ENCODE data around the gene PDRG1.

GRCh38 chr20:31923388-31924331 lies 28.2 kb downstream of the PDRG1 start:
- no peak for TF ChIP-seq ELF1 (IDR thresholded peaks at IDR 0.05)
- TF ChIP-seq CTCF (IDR thresholded peaks at IDR 0.05), result no peak
- TF ChIP-seq TCF12 (IDR thresholded peaks at IDR 0.05), result no peak
- no peak for TF ChIP-seq TAF1 (IDR thresholded peaks at IDR 0.05; ENCODE audit: borderline replicate concordance, low read depth, low read length)
- no peak for TF ChIP-seq SIN3A (IDR thresholded peaks at IDR 0.05; ENCODE audit: borderline replicate concordance, low read depth, low read length)
- TF ChIP-seq EZH2phosphoT487 (IDR thresholded peaks at IDR 0.05; ENCODE audit: borderline replicate concordance, low read depth), result no peak
- TF ChIP-seq MXI1 (IDR thresholded peaks at IDR 0.05; ENCODE audit: low read depth, low read length), result no peak
- no peak for TF ChIP-seq POLR2AphosphoS5 (IDR thresholded peaks at IDR 0.05; ENCODE audit: low read depth, low read length)

Data from SK-N-SH (cell line).